Activated CD8-positive, alpha-beta memory T cell treated with anti-CD3 and anti-CD28 coated beads for 4 hours (primary cell): ENCODE measurements around the gene JMJD7.

ENCODE experiments used
- DNase-seq, 2 donors: peaks; one replicate each; pipeline ENCODE4 v3.0.0-alpha.2; 2020; ENCODE audit warnings: low read depth in 2 of 2

JMJD7 gene

GRCh38 chr15:41801185-41801584 lies 26.7 kb upstream of the JMJD7 start:
- no peak for DNase-seq

DNA sequence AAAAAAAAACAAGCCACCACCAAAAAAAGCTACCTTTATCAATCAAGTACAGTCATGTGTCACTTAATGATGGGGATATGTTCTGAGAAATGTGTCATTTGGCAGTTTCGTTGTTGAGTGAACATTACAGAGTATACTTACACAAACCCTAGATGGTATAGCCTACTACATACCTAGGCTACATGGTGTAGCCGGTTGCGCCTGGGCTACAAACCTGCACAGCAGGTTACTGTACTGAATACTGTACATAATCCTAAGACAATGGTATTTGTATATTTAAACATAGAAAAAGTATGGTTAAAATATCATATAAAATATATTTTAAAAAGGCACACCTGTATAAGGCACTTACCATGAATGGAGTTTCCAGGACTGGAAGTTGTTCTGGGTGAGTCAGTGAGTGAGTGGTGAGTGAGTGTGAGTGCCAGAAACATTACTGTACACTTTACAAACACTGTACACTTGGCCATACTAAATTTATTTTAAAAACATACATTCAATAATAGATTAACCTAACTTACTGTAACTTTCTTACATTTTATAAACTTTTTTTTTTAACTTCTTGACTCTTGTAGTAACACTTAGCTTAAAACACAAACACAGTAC lies 25.9 kb upstream of the JMJD7 start:
- no peak for DNase-seq

DNA sequence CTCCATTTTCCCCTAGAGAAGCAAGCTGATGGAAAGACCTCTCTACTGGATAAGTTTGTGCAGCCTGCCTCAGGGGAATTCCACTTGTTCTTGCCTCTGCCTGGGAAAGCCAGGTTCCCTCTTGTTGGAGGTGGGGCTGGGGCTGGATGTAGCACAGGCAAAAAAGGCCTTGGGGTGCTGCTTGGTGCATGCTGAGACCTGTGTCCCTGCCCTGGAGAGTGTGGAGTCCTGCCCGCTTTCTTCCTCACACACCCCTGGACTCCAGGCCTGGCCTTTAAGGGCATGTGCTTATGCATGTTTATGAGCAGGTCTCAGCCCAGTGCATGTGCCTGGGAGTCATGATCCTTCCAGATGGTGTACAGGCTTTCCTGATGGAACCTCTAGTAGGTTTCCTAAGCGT lies 23.5 kb upstream of the JMJD7 start:
- no peak for DNase-seq

GRCh38 chr15:41804916-41805666 lies 22.8 kb upstream of the JMJD7 start:
- no peak for DNase-seq

DNA sequence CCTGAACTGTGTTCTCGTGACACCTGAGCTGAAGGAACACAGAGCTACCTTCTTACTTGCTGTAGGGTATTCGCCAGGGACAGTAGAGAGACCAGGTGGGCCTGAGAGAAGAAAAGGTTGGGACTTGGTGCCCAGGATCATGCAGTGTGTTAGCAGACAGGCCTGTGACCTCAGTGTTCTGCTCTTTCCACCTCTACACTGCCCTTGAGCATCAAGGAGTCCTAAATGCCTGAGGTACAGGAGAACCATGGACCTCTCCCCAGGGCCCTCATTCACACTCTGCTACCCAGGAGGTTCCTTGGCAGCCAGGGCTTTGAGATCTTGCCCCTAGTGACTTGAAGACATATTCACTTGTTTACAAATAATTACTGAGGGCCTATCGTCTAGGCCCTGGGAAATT lies 22.2 kb upstream of the JMJD7 start:
- no peak for DNase-seq

DNA sequence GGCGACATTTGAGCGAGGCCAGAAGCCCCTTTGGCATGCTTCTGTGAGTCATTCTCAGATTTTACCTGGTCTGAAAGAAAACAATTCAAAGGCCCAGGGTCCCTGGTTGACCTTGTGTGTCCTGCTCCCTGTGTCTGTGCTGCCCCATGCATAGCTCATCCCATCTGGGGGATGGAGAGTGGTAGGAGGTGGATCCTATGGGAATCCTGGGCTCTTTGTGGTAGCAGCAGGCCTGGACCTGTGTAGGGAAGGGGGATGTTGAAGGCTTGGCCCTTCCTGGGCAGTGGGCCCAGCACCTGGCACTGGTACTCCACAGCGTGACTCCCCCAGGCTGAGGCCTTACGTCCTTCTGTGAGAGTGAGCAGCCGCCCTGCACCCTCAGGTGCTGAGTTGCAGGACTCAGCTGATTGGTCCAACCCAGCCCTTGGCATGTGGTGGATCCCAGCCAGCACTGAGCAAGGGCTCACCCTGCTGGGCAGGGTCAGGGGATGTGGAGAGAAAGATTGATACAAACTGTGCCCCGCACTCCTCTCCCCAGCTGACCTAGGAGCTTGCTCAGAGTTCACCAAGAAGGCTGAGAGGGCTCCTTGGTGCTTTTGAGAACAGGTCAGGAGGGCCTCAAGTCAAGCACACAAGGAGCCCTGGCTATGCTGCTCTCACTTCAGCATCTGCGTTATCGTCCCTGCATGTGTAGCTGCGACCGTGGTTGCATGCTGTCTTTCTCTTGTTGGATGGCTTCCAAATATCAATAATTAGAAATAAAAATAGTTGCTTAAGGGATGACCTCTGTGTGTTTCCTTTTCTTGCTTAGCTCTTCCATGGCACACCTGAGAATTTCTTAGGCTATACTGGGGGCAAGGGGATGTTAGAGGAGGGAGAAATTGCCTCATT lies 21.4 kb upstream of the JMJD7 start:
- no peak for DNase-seq

DNA sequence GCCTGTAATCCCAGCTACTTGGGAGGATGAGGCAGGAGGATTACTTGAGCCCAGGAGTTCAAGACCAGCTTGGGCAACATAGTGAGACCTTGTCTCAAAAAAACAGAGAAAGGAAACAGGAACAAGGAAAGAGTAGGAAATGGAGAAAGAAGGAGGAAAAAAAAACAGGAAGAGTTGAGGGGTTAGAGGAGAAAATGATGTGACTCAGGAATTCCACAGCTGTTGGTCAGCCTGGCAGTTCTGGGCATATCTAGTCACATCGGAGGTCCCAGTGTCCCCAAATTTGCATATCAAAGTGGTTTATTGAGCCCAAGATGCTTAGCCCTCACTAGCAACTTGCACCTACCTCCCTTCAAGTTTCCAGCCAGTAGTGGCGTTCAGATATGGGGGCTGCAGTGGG lies 18.8 kb upstream of the JMJD7 start:
- no peak for DNase-seq

DNA sequence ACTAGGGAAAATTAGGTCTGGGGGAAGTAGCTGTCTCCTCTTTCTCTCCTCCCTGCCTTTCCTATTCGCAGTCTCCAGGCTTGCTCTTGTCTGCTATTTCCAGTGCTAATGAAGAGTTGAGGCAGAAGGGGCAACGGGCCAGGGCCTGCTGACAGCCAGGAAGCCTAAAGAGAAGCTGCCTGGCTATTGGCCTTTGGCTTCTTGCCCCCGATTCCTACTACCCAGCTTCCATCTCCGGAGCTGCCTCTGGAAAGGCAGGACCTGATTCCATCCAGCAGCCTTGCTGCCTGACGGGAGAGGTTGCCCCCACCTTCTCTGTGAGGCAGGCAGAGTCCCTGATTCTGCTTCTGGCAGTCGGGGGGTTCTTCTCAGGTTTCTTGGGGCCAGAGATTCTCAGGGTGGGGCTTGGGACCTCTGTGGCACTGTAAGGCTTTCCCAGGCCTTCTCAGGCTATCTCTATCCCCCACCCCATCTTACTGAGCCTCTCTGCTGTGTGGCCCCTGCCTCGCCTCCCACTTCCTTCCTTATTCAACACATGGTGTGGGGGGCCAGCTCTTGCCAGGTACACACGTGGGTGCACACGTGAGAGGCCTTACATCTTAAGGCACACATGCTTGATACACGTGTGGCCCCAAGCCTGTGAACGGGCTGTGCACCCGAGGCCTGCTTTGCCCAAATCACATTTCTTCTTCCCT lies 18.2 kb upstream of the JMJD7 start:
- DNase-seq: no peak

DNA sequence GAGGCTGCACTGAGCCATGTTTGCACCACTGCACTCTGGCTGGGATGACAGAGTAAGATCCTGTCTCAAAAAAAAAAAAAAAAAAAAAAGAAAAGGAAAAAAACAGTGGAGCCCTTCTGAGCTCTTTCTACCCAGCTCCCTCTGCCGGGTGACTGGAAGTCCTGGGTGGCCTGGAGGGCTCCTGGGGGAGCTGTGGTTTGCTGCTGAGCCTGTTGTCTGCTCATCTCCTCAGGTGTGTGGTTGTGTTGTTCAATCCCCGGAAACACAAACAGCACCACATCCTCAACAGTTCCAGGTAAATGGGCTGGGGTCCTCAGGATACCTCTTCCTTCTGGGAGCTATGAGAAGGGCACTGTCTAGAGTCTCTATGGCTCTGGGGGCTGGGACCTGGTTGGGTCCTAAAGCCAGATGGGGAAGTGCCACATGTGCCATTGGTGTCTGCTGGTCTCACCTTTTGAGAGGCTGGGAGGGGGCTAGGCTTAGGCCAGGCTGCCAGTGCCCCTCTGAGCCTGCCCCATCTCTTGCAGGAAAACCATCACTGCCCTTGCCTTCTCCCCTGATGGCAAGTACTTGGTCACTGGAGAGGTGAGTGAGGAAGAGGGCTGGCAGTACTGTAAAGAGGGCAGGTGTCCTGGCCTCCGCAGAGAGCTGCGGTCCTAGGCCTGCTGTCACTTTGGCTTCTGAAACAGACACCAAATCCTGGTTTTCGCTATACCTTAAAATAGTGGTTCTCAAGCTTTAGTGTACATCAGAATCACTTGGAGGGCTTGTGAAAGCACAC lies 17.1 kb upstream of the JMJD7 start:
- no peak for DNase-seq

DNA sequence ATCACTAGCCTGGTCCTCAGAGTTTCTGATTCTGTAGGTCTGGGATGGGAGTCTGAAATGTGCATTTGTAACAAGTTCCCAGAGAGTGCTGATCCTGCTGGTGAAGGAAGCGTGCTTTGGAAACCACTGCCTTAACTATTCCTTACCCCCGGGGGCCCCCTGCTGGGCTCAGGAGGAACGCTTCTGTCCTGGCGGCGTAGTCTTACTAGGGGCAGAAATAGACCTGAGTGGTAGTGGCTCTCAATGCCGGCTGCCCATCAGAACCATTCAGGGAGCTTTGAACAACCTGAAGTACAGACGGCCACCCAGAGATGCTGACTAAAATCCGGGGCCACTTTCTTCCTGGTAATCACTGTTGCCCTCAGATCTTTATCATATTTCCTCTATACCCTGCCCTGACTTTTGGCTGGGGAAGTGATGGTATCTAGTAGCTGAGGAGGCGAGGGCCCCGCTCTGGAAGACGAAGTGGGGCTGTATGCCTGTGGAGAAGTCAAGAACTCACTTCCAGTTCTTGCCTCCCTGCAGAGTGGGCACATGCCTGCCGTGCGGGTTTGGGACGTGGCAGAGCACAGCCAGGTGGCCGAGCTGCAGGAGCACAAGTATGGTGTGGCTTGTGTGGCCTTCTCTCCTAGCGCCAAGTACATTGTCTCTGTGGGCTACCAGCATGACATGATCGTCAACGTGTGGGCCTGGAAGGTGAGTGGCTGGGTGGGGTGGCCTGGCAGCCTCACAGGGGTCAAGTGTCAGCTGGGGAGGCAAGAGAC lies 16.3 kb upstream of the JMJD7 start:
- DNase-seq: peak; percentile 42 to 43

GRCh38 chr15:41812820-41813375 lies 15.0 kb upstream of the JMJD7 start:
- DNase-seq: no peak

DNA sequence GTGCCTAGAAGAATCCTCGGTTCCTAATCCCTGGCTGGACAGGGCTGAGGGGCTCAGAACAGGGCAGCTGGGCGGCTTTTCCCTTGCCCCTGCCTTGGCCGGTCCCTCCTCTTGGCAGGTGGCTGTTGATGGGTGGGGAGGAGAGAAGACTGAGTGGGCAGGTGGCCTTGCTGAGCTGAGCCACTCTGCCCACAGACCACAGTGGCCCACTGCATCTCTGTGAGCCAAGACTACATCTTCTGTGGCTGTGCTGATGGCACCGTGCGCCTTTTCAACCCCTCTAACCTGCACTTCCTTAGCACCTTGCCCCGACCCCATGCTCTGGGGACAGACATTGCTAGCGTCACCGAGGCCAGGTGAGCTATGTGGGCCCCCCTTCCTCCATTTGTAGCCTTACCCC lies 14.5 kb upstream of the JMJD7 start:
- no peak for DNase-seq

DNA sequence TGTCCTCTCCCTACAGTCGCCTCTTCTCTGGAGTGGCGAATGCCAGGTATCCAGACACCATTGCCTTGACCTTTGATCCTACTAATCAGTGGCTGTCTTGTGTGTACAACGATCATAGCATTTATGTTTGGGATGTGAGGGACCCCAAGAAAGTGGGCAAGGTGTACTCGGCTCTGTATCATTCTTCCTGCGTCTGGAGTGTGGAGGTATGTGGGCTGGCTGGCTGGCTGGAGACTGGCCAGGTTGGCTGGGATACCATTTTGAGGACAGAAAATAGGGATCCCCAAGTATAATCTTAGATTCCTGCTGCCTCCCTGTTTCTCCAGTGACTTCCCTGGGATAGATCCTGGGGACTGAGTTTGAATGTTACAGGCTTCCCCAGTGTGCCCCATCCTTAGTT lies 13.4 kb upstream of the JMJD7 start:
- DNase-seq: no peak

GRCh38 chr15:41816788-41817187 lies 11.1 kb upstream of the JMJD7 start:
- no peak for DNase-seq

DNA sequence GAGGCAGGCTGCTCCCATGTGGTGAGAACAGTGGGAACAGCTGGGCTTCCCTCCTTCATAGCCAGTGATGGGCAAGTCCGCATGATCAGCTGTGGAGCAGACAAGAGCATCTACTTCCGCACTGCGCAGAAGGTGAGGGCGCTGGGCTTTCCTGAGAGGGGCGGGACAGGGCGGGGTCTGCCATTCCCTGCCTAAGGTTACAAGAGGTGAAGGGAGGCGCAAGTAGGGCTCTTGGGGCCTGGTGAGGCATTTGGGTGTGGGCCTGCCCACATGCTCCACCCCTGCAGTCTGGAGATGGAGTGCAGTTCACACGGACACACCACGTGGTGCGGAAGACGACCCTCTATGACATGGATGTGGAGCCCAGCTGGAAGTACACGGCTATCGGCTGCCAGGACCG lies 10.6 kb upstream of the JMJD7 start:
- no peak for DNase-seq

DNA sequence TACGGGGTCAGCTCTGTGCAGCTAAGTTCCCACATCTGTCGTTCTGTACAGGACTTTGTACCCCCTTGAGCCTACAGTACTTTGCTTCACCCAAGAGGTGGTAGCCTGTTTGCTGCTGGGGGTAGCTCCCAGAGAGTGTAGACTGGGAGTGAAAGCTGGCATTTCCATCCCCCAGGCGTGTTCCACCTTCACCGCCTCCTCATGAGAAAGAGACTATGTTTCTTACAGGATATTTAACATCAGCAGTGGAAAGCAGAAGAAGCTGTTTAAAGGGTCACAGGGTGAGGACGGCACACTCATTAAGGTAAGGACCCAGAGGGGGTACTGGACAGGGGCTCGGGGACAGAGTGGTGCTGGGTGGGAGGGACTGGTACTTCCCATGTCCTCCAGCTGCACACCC lies 10.1 kb upstream of the JMJD7 start:
- no peak for DNase-seq

GRCh38 chr15:41819455-41820050 lies 8.3 kb upstream of the JMJD7 start:
- DNase-seq: no peak

- no peak for DNase-seq
Observed at GRCh38 chr15:41820791-41821423, 7.0 kb upstream of the JMJD7 start.

- DNase-seq: no peak
Observed at GRCh38 chr15:41821831-41822230, 6.1 kb upstream of the JMJD7 start.
